Measurements from ENCODE around the gene KLK6. TPM values are rescaled to one million over a fixed set of nuclear protein-coding genes. Genes with fewer than 3 reads are reported as not detected.

Gene KLK6
- total and polyA plus RNA-seq, 2 of the 13 experiments (the other 11 are each of a cell fraction or from before 2014, with no cell fraction given) = 0.15 to 1.8 TPM

- H3K36me3 ChIP-seq (replicated peaks in 1 of 2; ENCODE audit: control insufficient read depth in 1 of 2, insufficient read depth in 2 of 2, low read length in 2 of 2) = no peaks in the 10 kb centered on the region
- ChIA-PET CTCF (ENCODE audit: low intra/inter-chr PET ratio, low total read pairs) (no interaction called here), POLR2A (no interaction called here)
- H3K9ac ChIP-seq (ENCODE audit: insufficient read depth, low read depth, low read length) = no peak overlapping the region
- H3K4me3 ChIP-seq (replicated peaks in 1 of 3; ENCODE audit: insufficient read depth in 1 of 3, low read depth in 2 of 3, low read length in 3 of 3) = no peak overlapping the region
- H3K79me2 ChIP-seq (ENCODE audit: insufficient read depth, low read length) = no peaks in the 10 kb centered on the region
- 0% methylated on average over 3 of the region's 6 CpGs for WGBS (ENCODE audit: low lambda C conversion rate)
- TF ChIP-seq HDAC1 (CRISPR knock-in tag; IDR thresholded peaks at IDR 0.05) (no peak), NR2C2 (CRISPR knock-in tag; IDR thresholded peaks at IDR 0.05; ENCODE audit: borderline replicate concordance) (no peak), ZNF251 (CRISPR knock-in tag; IDR thresholded peaks at IDR 0.05) (no peak), IKZF4 (CRISPR knock-in tag; IDR thresholded peaks at IDR 0.05; ENCODE audit: borderline replicate concordance, low read depth, not compliant biosample characterization) (no peak)
- DNase-seq (ENCODE audit: low spot score) = no peak
- H3K9me3 ChIP-seq (ENCODE audit: low read length) = no peaks in the 10 kb centered on the region
- H3K27me3 ChIP-seq (ENCODE audit: control insufficient read depth in 1 of 2, insufficient read depth in 2 of 2, low read length in 2 of 2) = peaks cover 0 to 3% of the 10 kb centered on the region in 2 experiments; a peak in 3 of 5 replicates
- FAIRE-seq = no peak
- intact Hi-C loops (cut with micrococcal nuclease; ENCODE audit: unreplicated experiment) = no loop called here
- in situ Hi-C loops (cut with HindIII; ENCODE audit: extremely low pct_ligation_motif_present, low pct_unique_long_range_greater_than_20kb) = no loop called here
- H3K4me2 ChIP-seq (ENCODE audit: low read depth, low read length) = no peak overlapping the region
- H3K4me1 ChIP-seq (ENCODE audit: insufficient read depth, low read length) = no peaks in the 10 kb centered on the region
- BruUV-seq (replicated peaks) = no TSS peak
- no peak overlapping the region for H2AFZ ChIP-seq (ENCODE audit: low read length)
- H4K20me1 ChIP-seq (ENCODE audit: insufficient read depth, low read length) = no peaks in the 10 kb centered on the region
- no peak overlapping the region for H3K27ac ChIP-seq (ENCODE audit: extremely low read length, insufficient read depth, low read length)
- ATAC-seq = no peak
Observed at GRCh38 chr19:50963381-50963780, 6.0 kb downstream of the KLK6 start.

GRCh38 chr19:50962245-50962644, 7.1 kb downstream of the KLK6 start:
- no peaks in the 10 kb centered on the region for H4K20me1 ChIP-seq (ENCODE audit: insufficient read depth, low read length)
- no peaks in the 10 kb centered on the region for H3K9me3 ChIP-seq (ENCODE audit: low read length)
- WGBS (ENCODE audit: low lambda C conversion rate) = 9% methylated on average over 1 of the region's 1 CpG
- FAIRE-seq (no peak), DNase-seq (ENCODE audit: low spot score) (no peak), ATAC-seq (no peak)
- in situ Hi-C loops (cut with HindIII; ENCODE audit: extremely low pct_ligation_motif_present, low pct_unique_long_range_greater_than_20kb) = no loop called here
- no peak overlapping the region for H2AFZ ChIP-seq (ENCODE audit: low read length)
- TF ChIP-seq FOXA3 (CRISPR knock-in tag; IDR thresholded peaks at IDR 0.05) (no peak), ZIK1 (CRISPR knock-in tag; IDR thresholded peaks at IDR 0.05; ENCODE audit: borderline replicate concordance, low read depth) (no peak), PRPF4 (IDR thresholded peaks at IDR 0.05; ENCODE audit: low read depth, low read length, poor library complexity, severe bottlenecking) (no peak), ELF3 (CRISPR knock-in tag; IDR thresholded peaks at IDR 0.05) (no peak), ZNF790 (CRISPR knock-in tag; IDR thresholded peaks at IDR 0.05; ENCODE audit: borderline replicate concordance) (no peak), FOXJ3 (CRISPR knock-in tag; IDR thresholded peaks at IDR 0.05; ENCODE audit: borderline replicate concordance) (no peak), GATA4 (IDR thresholded peaks at IDR 0.05; ENCODE audit: borderline replicate concordance, low read depth) (no peak), CAMTA2 (CRISPR knock-in tag; IDR thresholded peaks at IDR 0.05; ENCODE audit: borderline replicate concordance) (no peak), CHD2 (IDR thresholded peaks at IDR 0.05; ENCODE audit: low read depth, low read length) (no peak), SNAPC5 (CRISPR knock-in tag; IDR thresholded peaks at IDR 0.05; ENCODE audit: borderline replicate concordance) (no peak), MBNL3 (CRISPR knock-in tag; conservative IDR thresholded peaks at IDR 0.05) (no peak), ZNF205 (CRISPR knock-in tag; IDR thresholded peaks at IDR 0.05) (no peak), ZNF430 (CRISPR knock-in tag; IDR thresholded peaks at IDR 0.05) (no peak), FOXP4 (CRISPR knock-in tag; IDR thresholded peaks at IDR 0.05) (no peak)
- no peak overlapping the region for H3K27ac ChIP-seq (ENCODE audit: extremely low read length, insufficient read depth, low read length)
- peaks cover 0 to 8% of the 10 kb centered on the region in 2 experiments; a peak in 3 of 5 replicates for H3K27me3 ChIP-seq (ENCODE audit: control insufficient read depth in 1 of 2, insufficient read depth in 2 of 2, low read length in 2 of 2)
- ChIA-PET POLR2A (no interaction called here), CTCF (ENCODE audit: low intra/inter-chr PET ratio, low total read pairs) (no interaction called here)
- no peak overlapping the region for H3K9ac ChIP-seq (ENCODE audit: insufficient read depth, low read depth, low read length)
- H3K4me1 ChIP-seq (ENCODE audit: insufficient read depth, low read length) = no peaks in the 10 kb centered on the region
- H3K4me3 ChIP-seq (replicated peaks in 1 of 3; ENCODE audit: insufficient read depth in 1 of 3, low read depth in 2 of 3, low read length in 3 of 3) = no peak overlapping the region
- intact Hi-C loops (cut with micrococcal nuclease; ENCODE audit: unreplicated experiment) = no loop called here
- H3K36me3 ChIP-seq (replicated peaks in 1 of 2; ENCODE audit: control insufficient read depth in 1 of 2, insufficient read depth in 2 of 2, low read length in 2 of 2) = no peaks in the 10 kb centered on the region
- no peaks in the 10 kb centered on the region for H3K79me2 ChIP-seq (ENCODE audit: insufficient read depth, low read length)
- BruUV-seq (replicated peaks) = no TSS peak
- no peak overlapping the region for H3K4me2 ChIP-seq (ENCODE audit: low read depth, low read length)

Measured in HepG2 (cell line).